Osteoblast (primary cell): ENCODE results near the gene CRB2. TPM values are rescaled to one million over a fixed set of nuclear protein-coding genes. Genes with fewer than 3 reads are reported as not detected.

Source experiments
- DNase-seq: peaks from one replicate; pipeline ENCODE4 v3.0.0; 2011; ENCODE audit warnings: low spot score, mixed read lengths; ENCODE audit not compliant: insufficient read length; ENCODE audit errors: missing footprints
- H2AFZ ChIP-seq: 2 replicates; pipeline ENCODE4 v1.6.0; 2011; ENCODE audit warnings: mild to moderate bottlenecking, low read length
- H3K27ac ChIP-seq: 2 replicates; pipeline ENCODE4 v1.5.1; 2011; ENCODE audit warnings: mild to moderate bottlenecking, low read depth, low read length, moderate library complexity
- H3K27me3 ChIP-seq: 2 replicates; pipeline ENCODE4 v1.6.0; 2012; ENCODE audit warnings: mild to moderate bottlenecking, control low read depth, inconsistent platforms, low read length, moderate library complexity; ENCODE audit not compliant: insufficient read depth
- H3K36me3 ChIP-seq: 2 replicates; pipeline ENCODE4 v1.5.1; 2011; ENCODE audit warnings: mild to moderate bottlenecking, low read length, control low read depth, moderate library complexity; ENCODE audit not compliant: insufficient read depth
- H3K4me1 ChIP-seq: 2 replicates; pipeline ENCODE4 v1.5.1; 2011; ENCODE audit warnings: mild to moderate bottlenecking, low read length, control low read depth, moderate library complexity; ENCODE audit not compliant: insufficient read depth
- H3K4me2 ChIP-seq: 2 replicates; pipeline ENCODE4 v1.6.0; 2011; ENCODE audit warnings: mild to moderate bottlenecking, low read length; ENCODE audit not compliant: insufficient read depth
- H3K4me3 ChIP-seq: fragments of 200-600 bp; sonication (generic); 3 replicates; pipeline ENCODE4 v1.5.1; 2012; ENCODE audit warnings: mild to moderate bottlenecking, low read length, inconsistent platforms; ENCODE audit not compliant: insufficient read depth
- H3K79me2 ChIP-seq: 2 replicates; pipeline ENCODE4 v1.6.0; 2012; ENCODE audit warnings: mild to moderate bottlenecking, low read length, control low read depth, inconsistent platforms; ENCODE audit not compliant: insufficient read depth
- H3K9me3 ChIP-seq: 2 replicates; pipeline ENCODE4 v1.5.1; 2011; ENCODE audit warnings: low read depth, low read length, control low read depth
- H4K20me1 ChIP-seq: 2 replicates; pipeline ENCODE4 v1.6.0; 2012; ENCODE audit warnings: mild to moderate bottlenecking, low read length, control low read depth; ENCODE audit not compliant: insufficient read depth
- CTCF ChIP-seq: IDR thresholded peaks from 2 replicates; pipeline ENCODE4 v1.5.1; 2011; ENCODE audit warnings: mild to moderate bottlenecking, low read depth, low read length, moderate library complexity; ENCODE audit errors: extremely low read depth
- total RNA-seq: library from RNA; depleted of rRNA; stranded (reverse); fragments of >200 nt; gene quantifications from 2 replicates; pipeline ENCODE4 v1.2.3, GENCODE V29; 2012

CRB2 gene
- total RNA-seq, 1 donor = not detected

DNA sequence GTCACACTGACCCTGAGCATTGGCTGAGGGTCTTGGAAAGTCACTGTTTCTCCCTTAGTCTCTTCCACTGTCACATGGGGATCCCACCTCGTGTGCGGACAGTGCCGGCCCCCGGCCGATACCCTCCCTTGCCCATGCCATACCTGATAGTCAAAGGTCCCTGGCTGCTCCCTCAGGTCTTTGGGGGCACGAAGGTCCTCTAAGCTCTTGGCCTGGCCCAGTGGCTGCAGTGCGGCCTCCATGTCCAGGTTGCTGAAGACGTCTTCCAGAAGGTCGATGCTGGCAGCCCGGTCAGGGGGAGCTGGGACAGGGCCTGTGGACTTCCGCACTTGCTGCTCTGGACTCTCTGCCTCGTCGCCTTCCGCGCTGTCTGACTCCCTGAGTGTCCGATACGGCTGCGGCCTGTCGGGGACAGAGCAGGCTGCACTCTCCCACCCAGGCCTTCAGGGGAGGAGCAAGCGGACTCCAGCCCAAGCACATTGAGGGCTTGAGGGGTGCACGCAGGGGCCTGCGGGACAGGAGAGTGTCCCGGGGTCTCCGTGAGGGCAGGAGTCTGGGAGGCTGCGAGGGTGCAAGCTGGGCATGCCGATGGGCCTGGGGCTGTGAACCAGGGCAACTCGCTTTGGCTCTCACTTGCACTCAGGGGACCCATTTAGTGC lies 27.6 kb downstream of the CRB2 start:
- H2AFZ ChIP-seq = no peak overlapping the region
- TF ChIP-seq CTCF = no peak
- H3K4me2 ChIP-seq = no peak overlapping the region
- no peaks in the 10 kb centered on the region for H4K20me1 ChIP-seq
- no peaks in the 10 kb centered on the region for H3K36me3 ChIP-seq
- no peaks in the 10 kb centered on the region for H3K79me2 ChIP-seq
- no peak overlapping the region for H3K27ac ChIP-seq
- H3K27me3 ChIP-seq = peaks cover 2% of the 10 kb centered on the region
- H3K4me3 ChIP-seq = no peak overlapping the region
- DNase-seq = no peak
- H3K9me3 ChIP-seq = no peaks in the 10 kb centered on the region
- no peaks in the 10 kb centered on the region for H3K4me1 ChIP-seq

- H3K36me3 ChIP-seq = no peaks in the 10 kb centered on the region
Measured at GRCh38 chr9:123387686-123388085, 31.7 kb downstream of the CRB2 start.

DNA sequence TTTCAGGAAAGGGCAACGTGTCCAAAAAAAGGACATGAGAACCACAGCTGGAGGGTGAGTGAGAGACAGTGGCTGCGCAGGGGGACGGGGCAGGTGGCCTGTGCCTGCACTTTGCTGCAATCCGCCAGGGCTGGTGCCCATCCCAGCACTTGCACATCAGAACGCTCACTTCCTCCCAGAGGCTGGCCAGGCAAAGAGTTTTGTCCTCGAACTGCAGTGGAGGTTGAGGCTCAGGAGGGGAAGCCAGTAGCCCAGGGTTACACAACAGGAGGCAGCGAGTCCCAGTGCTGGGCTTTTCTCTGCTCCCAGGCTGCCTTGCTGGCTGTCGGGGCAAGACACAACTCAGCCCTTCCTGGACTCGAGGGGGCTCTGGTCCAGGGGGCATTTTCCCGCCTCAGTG lies 33.1 kb downstream of the CRB2 start:
- H3K79me2 ChIP-seq = no peaks in the 10 kb centered on the region
- H3K27ac ChIP-seq = no peak overlapping the region
- H2AFZ ChIP-seq = no peak overlapping the region
- H3K27me3 ChIP-seq = peaks cover 2% of the 10 kb centered on the region
- H3K9me3 ChIP-seq = no peaks in the 10 kb centered on the region
- DNase-seq = peak; percentile 76
- no peaks in the 10 kb centered on the region for H3K36me3 ChIP-seq
- H3K4me3 ChIP-seq = no peak overlapping the region
- no peak overlapping the region for H3K4me2 ChIP-seq
- H3K4me1 ChIP-seq = no peaks in the 10 kb centered on the region
- TF ChIP-seq CTCF = no peak
- H4K20me1 ChIP-seq = no peaks in the 10 kb centered on the region

More at GRCh38 chr9:123387686-123388085, 31.7 kb downstream of the CRB2 start:
- H3K4me2 ChIP-seq = no peak overlapping the region
- no peak overlapping the region for H3K27ac ChIP-seq
- H3K79me2 ChIP-seq = no peaks in the 10 kb centered on the region
- H3K4me3 ChIP-seq = no peak overlapping the region
- no peak for TF ChIP-seq CTCF
- no peak overlapping the region for H2AFZ ChIP-seq
- H4K20me1 ChIP-seq = no peaks in the 10 kb centered on the region
- H3K27me3 ChIP-seq = peaks cover 2% of the 10 kb centered on the region
- DNase-seq = no peak
- H3K9me3 ChIP-seq = no peaks in the 10 kb centered on the region
- H3K4me1 ChIP-seq = no peaks in the 10 kb centered on the region

- Histone ChIP-seq H2AFZ (no peak overlapping the region), H4K20me1 (no peaks in the 10 kb centered on the region), H3K4me1 (no peaks in the 10 kb centered on the region), H3K27me3 (peaks cover 2% of the 10 kb centered on the region), H3K79me2 (no peaks in the 10 kb centered on the region), H3K36me3 (no peaks in the 10 kb centered on the region), H3K9me3 (no peaks in the 10 kb centered on the region), H3K27ac (no peak overlapping the region), H3K4me2 (no peak overlapping the region), H3K4me3 (no peak overlapping the region)
- no peak for TF ChIP-seq CTCF
- DNase-seq = peak; percentile 22
Measured at GRCh38 chr9:123389698-123390097, 33.7 kb downstream of the CRB2 start.
